Liver (tissue), 3 donors: Measurements from ENCODE around the gene AXIN2.

Experiments
- CTCF ChIP-seq: fragments of 150-350 bp; IDR thresholded peaks from 2 replicates; pipeline ENCODE4 v1.5.1; 2017; ENCODE audit warnings: improper control_type of control experiment, low read depth, low read length; ENCODE audit not compliant: missing input control
- EGR1 ChIP-seq, 2 donors: IDR thresholded peaks; 2 replicates each; pipeline ENCODE4 v1.6.1; 2016 to 2018; ENCODE audit warnings: antibody characterized with exemption in 2 of 2, low read depth in 2 of 2
- HNF4G ChIP-seq: IDR thresholded peaks from 2 replicates; pipeline ENCODE4 v1.6.1; 2016; ENCODE audit warnings: antibody characterized with exemption
- MAX ChIP-seq: IDR thresholded peaks from 2 replicates; pipeline ENCODE4 v1.6.1; 2016; ENCODE audit warnings: antibody characterized with exemption
- RAD21 ChIP-seq, 2 donors: IDR thresholded peaks; 2 replicates each; pipeline ENCODE4 v1.6.1; 2016; ENCODE audit warnings: antibody characterized with exemption in 2 of 2, mild to moderate bottlenecking in 2 of 2
- TAF1 ChIP-seq: conservative IDR thresholded peaks from 2 replicates; pipeline ENCODE4 v1.6.1; 2016; ENCODE audit warnings: antibody characterized with exemption, mild to moderate bottlenecking
- donor health status: healthy.
- donor health status: healthy.

GRCh38 chr17:65595071-65595656 lies 33.7 kb upstream of the AXIN2 start:
- TF ChIP-seq MAX (no peak), CTCF (no peak), RAD21 (IDR thresholded peaks at IDR 0.05) (no peak), TAF1 (no peak), HNF4G (no peak), EGR1 (IDR thresholded peaks at IDR 0.05; ENCODE audit: low read depth in 2 of 2) (no peak)
